ENCODE data around the gene MBL2. TPM values are rescaled to one million over a fixed set of nuclear protein-coding genes. Genes with fewer than 3 reads are reported as not detected.

MBL2 gene
- total and polyA plus RNA-seq, 2 of the 8 experiments (the other 6 are each of a cell fraction or from before 2014, with no cell fraction given) = not detected

- no peaks in the 10 kb centered on the region for H3K23me2 ChIP-seq (ENCODE audit: low read depth, low read length)
- no peak overlapping the region for H2BK5ac ChIP-seq (ENCODE audit: low read depth, low read length)
- H3K27ac ChIP-seq (ENCODE audit: low read depth, low read length) = no peak overlapping the region
- no peak overlapping the region for H4K8ac ChIP-seq (ENCODE audit: extremely low read depth, insufficient read depth, low read length)
- H3K27me3 ChIP-seq (replicated peaks in 1 of 4; ENCODE audit: control insufficient read depth in 3 of 4, extremely low read depth in 1 of 4, insufficient read depth in 3 of 4, low read length in 3 of 4) = no peaks in the 10 kb centered on the region
- H3K36me3 ChIP-seq (ENCODE audit: control insufficient read depth in 2 of 4, insufficient read depth in 4 of 4, low read length in 3 of 4) = no peaks in the 10 kb centered on the region
- FAIRE-seq (no peak), DNase-seq (ENCODE audit: low read depth in 1 of 2, low spot score in 2 of 2) (no peak)
- ChIA-PET CTCF (ENCODE audit: partially characterized antibody) (interaction anchor here (0.6 to 7.5 kb wide), 2 partner anchors 33 to 75 kb away, joined by 3 to 70 read pairs; no protein-coding TSS in a partner anchor), POLR2A (ENCODE audit: partially characterized antibody) (interaction anchor here (0.7 to 1.3 kb wide), 2 partner anchors 8 to 16 kb away, joined by 3 to 5 read pairs; no protein-coding TSS in a partner anchor)
- no peak overlapping the region for H2AFZ ChIP-seq (ENCODE audit: low read length)
- no peaks in the 10 kb centered on the region for H3K79me1 ChIP-seq (ENCODE audit: low read depth, low read length)
- no peak overlapping the region for H3K4ac ChIP-seq (replicated peaks; ENCODE audit: insufficient read length, low read depth, low read length)
- no peak overlapping the region for H3K23ac ChIP-seq (ENCODE audit: insufficient read length)
- no peak overlapping the region for H2AK5ac ChIP-seq (ENCODE audit: low read depth, low read length)
- H3K14ac ChIP-seq (ENCODE audit: insufficient read length) = no peak overlapping the region
- H3K4me1 ChIP-seq (replicated peaks in 1 of 4; ENCODE audit: control insufficient read depth in 3 of 4, insufficient read depth in 4 of 4, low read length in 3 of 4) = no peaks in the 10 kb centered on the region
- no peak overlapping the region for H4K91ac ChIP-seq (replicated peaks; ENCODE audit: insufficient read length, low read length)
- H2BK120ac ChIP-seq (replicated peaks; ENCODE audit: low read depth, low read length) = no peak overlapping the region
- 92% methylated on average over 5 of the region's 5 CpGs; no CpG with 5 or more reads in 1 of the 2 experiments for WGBS, 2 experiments (ENCODE audit: extremely low coverage in 1 of 2, insufficient coverage in 1 of 2, insufficient read length in 1 of 2, insufficient replicate concordance in 2 of 2, low coverage in 1 of 2, low lambda C conversion rate in 2 of 2, missing lambda C conversion rate in 1 of 2)
- H3K4me2 ChIP-seq (ENCODE audit: insufficient read depth in 1 of 2, low read depth in 2 of 2, low read length in 2 of 2) = no peak overlapping the region
- no peak overlapping the region for H2BK20ac ChIP-seq (ENCODE audit: low read length)
- no peak overlapping the region for H2BK12ac ChIP-seq (ENCODE audit: low read depth, low read length)
- H3K18ac ChIP-seq (ENCODE audit: extremely low read depth, low read length) = no peak overlapping the region
- no peak overlapping the region for H3K9ac ChIP-seq (replicated peaks in 1 of 4; ENCODE audit: extremely low read depth in 1 of 4, low read depth in 3 of 4, low read length in 3 of 4)
- no peak overlapping the region for H2BK15ac ChIP-seq (ENCODE audit: low read length)
- H4K20me1 ChIP-seq (replicated peaks in 1 of 2; ENCODE audit: control insufficient read depth in 1 of 2, insufficient read depth in 2 of 2, low read length in 2 of 2) = no peaks in the 10 kb centered on the region
- no peaks in the 10 kb centered on the region for H3K79me2 ChIP-seq (ENCODE audit: control insufficient read depth in 1 of 2, insufficient read depth in 2 of 2, low read length in 2 of 2)
- H3K56ac ChIP-seq (replicated peaks; ENCODE audit: insufficient read length, low read depth, low read length) = no peak overlapping the region
- 0 out of 4 replicates have a peak, but pooled peaks cover 0 to 3% of the 10 kb centered on the region in 2 experiments for H3K9me3 ChIP-seq (ENCODE audit: insufficient read depth in 2 of 2, low read depth in 1 of 2, low read length in 1 of 2)
- no peak overlapping the region for H4K5ac ChIP-seq (ENCODE audit: insufficient read length, low read depth, low read length)
- no peak overlapping the region for H3K4me3 ChIP-seq (ENCODE audit: extremely low read depth in 1 of 4, insufficient read depth in 2 of 4, low read depth in 3 of 4, low read length in 4 of 4)
- TF ChIP-seq JUND (IDR thresholded peaks at IDR 0.05; ENCODE audit: low read length) = no peak
- no peak for TF ChIP-seq CTCF (IDR thresholded peaks at IDR 0.05; ENCODE audit: control extremely low read depth in 1 of 3, insufficient read depth in 1 of 3, low read depth in 1 of 3, low read length in 3 of 3)
- TF ChIP-seq TBP (IDR thresholded peaks at IDR 0.05; ENCODE audit: low read depth, low read length) = no peak
- no peak for TF ChIP-seq POLR2A (IDR thresholded peaks at IDR 0.05; ENCODE audit: control extremely low read depth in 1 of 2, low read depth in 2 of 2, low read length in 2 of 2)
- TF ChIP-seq CEBPB (IDR thresholded peaks at IDR 0.05; ENCODE audit: low read depth, low read length) = no peak
- TF ChIP-seq SUZ12 (IDR thresholded peaks at IDR 0.05; ENCODE audit: low read length) = no peak
- TF ChIP-seq ZNF274 (IDR thresholded peaks at IDR 0.05; ENCODE audit: borderline replicate concordance, extremely low read depth, low read length) = no peak
- no peak for TF ChIP-seq NANOG (IDR thresholded peaks at IDR 0.05; ENCODE audit: insufficient read depth, low read depth, low read length, poor library complexity, severe bottlenecking)
- TF ChIP-seq E2F6 (IDR thresholded peaks at IDR 0.05) = no peak
- no peak for TF ChIP-seq SRF (IDR thresholded peaks at IDR 0.05; ENCODE audit: low read depth, low read length)
- TF ChIP-seq KDM4A (IDR thresholded peaks at IDR 0.05; ENCODE audit: low read depth, low read length, severe bottlenecking) = no peak
These were observed 26.4 kb downstream of the MBL2 start for GRCh38 chr10:52746169-52746568.
